Sigmoid colon (tissue), 4 donors: ENCODE data around the gene ADCY5.

Experiments
- EP300 ChIP-seq, 4 donors: sonication (generic); formaldehyde crosslinking; IDR thresholded peaks; one replicate each; pipeline ENCODE4 v1.6.1; 2017; ENCODE audit warnings: antibody characterized with exemption in 4 of 4
- POLR2A ChIP-seq, 2 donors: fragments of 450-650 bp; IDR thresholded peaks; one replicate each; pipeline ENCODE4 v1.6.1; 2016; ENCODE audit warnings: antibody characterized with exemption in 2 of 2, mild to moderate bottlenecking in 2 of 2, moderate library complexity in 2 of 2
- POLR2AphosphoS5 ChIP-seq, 4 donors: sonication (generic); formaldehyde crosslinking; IDR thresholded peaks; one replicate each; pipeline ENCODE4 v1.6.1; 2017; ENCODE audit warnings: antibody characterized with exemption in 4 of 4
- TF ChIP-seq, protein P1 (sequence below), 4 experiments: fragments of 450-650 bp in 3 of 4; fragments of 200-600 bp in 1 of 4; IDR thresholded peaks; one replicate each; pipeline ENCODE4 v1.5.1; 2016 to 2019; ENCODE audit warnings: antibody characterized with exemption in 4 of 4, mild to moderate bottlenecking in 3 of 4, moderate library complexity in 2 of 4

- TF ChIP-seq POLR2A (IDR thresholded peaks at IDR 0.05): no peak
- peak in 1 of 4 donors; percentile 14 for TF ChIP-seq POLR2AphosphoS5 (IDR thresholded peaks at IDR 0.05)
- TF ChIP-seq EP300 (IDR thresholded peaks at IDR 0.05): no peak
- TF ChIP-seq, protein P1, sequence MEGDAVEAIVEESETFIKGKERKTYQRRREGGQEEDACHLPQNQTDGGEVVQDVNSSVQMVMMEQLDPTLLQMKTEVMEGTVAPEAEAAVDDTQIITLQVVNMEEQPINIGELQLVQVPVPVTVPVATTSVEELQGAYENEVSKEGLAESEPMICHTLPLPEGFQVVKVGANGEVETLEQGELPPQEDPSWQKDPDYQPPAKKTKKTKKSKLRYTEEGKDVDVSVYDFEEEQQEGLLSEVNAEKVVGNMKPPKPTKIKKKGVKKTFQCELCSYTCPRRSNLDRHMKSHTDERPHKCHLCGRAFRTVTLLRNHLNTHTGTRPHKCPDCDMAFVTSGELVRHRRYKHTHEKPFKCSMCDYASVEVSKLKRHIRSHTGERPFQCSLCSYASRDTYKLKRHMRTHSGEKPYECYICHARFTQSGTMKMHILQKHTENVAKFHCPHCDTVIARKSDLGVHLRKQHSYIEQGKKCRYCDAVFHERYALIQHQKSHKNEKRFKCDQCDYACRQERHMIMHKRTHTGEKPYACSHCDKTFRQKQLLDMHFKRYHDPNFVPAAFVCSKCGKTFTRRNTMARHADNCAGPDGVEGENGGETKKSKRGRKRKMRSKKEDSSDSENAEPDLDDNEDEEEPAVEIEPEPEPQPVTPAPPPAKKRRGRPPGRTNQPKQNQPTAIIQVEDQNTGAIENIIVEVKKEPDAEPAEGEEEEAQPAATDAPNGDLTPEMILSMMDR (IDR thresholded peaks at IDR 0.05): no peak
Observed at GRCh38 chr3:123279121-123279520, 169.8 kb downstream of the ADCY5 start.
